ENCODE results near the gene SYNDIG1.

SYNDIG1 gene

DNA sequence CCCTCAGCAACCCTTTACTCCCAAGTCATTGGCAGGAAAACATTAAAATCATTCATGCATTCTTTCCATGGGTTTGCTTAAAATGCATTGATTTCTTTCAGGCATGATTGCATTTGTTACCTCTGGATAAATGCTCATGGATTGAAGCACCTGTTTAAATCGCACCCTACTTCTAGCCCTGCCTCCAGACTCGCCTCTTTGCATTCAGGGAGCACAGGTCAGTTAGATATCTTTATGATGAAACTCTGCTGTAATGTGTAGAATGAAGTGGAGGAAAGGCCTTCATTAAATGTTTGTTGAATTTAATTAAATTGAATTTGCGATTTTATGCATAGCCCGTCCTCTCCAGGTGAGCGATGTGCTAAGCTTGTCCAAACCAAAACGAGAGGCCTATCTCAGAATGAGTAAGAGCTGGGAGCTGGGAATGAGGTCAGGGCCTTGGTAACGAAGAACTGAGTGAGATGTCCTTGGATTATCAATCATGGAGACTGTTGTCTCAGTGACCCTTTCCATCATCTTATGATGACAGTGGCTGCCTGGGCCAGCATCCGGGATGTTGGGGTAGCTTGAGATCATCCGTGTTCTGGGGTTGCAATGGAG lies 210.1 kb downstream of the SYNDIG1 start:
- no peak for DNase-seq

DNA sequence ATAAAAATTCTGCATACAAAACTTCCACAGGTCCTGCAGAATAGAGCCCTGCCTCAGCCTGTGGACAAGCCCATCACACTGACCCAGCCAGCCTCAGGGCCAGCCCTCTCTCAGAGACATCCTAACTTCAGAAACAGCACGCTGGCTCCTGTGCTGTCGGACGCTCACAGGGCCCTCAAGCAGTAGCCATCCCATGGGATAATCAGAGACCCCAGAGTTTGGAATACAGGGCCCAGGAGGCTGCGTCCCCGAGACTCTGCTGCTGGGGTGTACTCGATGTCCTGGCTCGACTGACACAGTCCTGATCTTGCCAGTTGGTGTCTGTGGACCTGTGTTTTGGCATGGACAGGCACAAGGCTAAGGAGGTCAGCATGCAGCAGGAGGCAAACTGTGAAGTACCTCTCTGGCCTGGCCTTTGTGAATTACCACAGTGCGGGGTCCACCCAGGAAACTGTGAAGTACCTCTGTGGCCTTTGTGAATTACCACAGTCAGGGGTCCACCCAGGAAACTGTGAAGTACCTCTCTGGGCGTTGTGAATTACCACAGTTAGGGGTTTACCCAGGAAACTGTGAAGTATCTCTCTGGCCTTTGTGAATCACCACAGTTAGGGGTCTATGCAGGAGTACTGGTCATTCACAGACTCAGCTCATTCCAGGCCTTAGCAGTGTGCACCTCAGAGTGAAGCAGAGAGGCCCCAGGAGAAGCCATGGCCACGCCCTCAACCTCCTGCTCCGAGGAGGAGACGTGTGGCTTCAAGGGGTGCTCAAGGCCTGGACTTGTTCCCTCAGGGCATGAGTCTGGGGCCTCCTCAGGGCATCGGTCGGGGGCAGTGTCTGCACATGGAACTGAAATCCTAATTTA lies 212.4 kb downstream of the SYNDIG1 start:
- DNase-seq: no peak

- DNase-seq: no peak
These were observed 213.1 kb downstream of the SYNDIG1 start for GRCh38 chr20:24682496-24682985.

DNA sequence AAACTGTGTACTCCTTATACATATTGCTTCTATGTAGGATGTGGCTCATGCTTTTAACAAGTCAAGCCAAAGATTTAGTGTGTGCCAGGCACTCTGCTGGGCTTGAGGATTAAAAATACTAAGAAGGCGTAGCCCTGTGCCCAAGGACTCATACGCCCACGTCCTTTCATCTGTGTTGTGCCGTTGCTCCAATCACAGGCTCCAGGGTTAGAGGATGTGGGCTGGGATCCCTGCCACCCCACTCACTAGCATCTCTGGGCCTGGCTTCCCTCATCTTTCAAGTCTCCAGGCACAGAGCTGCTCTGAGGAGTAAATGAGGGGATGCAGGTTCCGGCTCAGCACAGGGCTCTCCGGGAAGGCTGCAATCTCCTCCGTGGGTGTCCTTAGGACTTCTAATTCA lies 214.2 kb downstream of the SYNDIG1 start:
- no peak for DNase-seq

GRCh38 chr20:24684421-24684871 lies 215.0 kb downstream of the SYNDIG1 start:
- DNase-seq: no peak

- no peak for DNase-seq
These were observed 215.7 kb downstream of the SYNDIG1 start for GRCh38 chr20:24684956-24685691.

DNA sequence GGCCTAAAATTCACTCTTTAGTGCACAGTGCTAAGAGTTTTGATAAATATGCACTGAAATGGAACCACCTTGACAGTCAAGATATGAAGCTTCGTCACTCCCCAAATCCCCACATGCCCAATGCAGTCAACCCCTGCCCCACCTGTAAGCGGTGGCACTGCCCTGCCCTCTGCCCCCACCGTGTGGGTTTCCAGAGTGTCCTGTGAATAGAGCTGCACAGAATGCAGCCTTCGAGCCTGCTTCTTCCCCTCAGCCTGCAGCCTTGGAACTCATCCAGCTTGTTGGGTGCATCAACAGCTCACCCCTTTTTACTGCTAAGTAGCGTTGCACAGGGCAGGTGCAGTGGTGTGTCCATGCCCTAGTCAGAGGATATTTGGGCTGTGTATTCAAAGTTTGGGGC lies 216.3 kb downstream of the SYNDIG1 start:
- DNase-seq: no peak

- no peak for DNase-seq
These were observed 216.7 kb downstream of the SYNDIG1 start for GRCh38 chr20:24686156-24686555.

DNA sequence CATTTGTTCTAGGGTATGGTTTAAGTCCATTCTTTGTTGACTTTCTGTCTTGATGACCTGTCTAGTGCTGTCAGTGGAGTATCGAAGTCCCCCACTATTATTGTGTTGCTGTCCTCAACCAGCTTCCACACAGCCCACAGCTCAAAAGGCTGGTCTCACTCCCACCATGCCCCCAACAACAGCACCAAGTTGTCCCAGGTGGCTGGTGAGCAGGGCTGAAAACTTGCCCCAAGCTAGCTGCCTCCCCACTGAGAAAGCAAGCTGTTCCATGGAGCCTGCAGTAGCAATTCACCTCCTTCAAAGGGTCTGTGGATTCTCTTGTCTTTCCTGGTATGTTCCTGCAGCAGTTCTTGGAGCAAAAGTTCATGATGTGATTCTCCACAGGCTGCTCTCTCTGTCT lies 221.0 kb downstream of the SYNDIG1 start:
- no peak for DNase-seq

- no peak for DNase-seq
These were observed 222.5 kb downstream of the SYNDIG1 start for GRCh38 chr20:24691901-24692351.

DNA sequence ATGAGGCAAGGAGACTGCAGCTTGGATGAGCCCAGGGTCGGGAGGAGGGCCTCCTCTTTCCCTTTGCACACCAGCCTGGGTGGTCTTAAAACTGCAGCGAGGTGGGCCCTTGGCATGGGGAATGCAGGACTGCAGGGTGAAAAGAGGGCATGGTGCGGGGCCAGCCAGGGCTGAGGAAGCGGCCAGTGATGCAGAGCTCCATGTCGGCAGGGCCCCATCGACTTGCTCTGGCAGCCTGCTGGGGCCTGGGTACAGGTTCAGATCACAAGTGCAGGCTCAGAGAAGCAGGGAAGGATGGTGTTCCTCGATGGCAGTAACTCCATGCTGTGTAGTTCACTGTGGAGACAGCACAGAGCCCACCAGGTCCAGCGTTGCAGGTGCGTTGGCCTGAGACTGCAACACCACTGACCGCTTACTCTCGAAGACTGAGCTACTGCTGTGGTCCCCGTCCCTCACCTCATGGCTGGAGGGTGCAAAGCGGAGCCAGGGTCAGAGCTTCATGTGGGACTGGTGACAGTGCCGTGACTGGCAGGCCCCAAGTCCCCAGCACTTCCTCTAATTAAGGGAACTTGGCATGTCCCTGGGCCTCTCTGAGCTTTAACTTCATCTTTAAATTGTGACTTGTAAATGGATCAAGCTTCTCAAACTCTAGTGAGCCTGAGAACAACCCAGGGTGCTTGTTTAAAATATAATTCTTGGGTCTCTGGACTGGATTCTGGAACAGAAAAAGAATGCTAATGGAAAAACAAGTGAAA lies 223.2 kb downstream of the SYNDIG1 start:
- no peak for DNase-seq

- no peak for DNase-seq
These were observed 224.2 kb downstream of the SYNDIG1 start for GRCh38 chr20:24693466-24694156.

GRCh38 chr20:24694157-24694726 lies 224.8 kb downstream of the SYNDIG1 start:
- DNase-seq: no peak

GRCh38 chr20:24694727-24695528 lies 225.5 kb downstream of the SYNDIG1 start:
- no peak for DNase-seq

- no peak for DNase-seq
These were observed 226.2 kb downstream of the SYNDIG1 start for GRCh38 chr20:24695529-24696225.

- no peak for DNase-seq
These were observed 227.0 kb downstream of the SYNDIG1 start for GRCh38 chr20:24696396-24696795.

DNA sequence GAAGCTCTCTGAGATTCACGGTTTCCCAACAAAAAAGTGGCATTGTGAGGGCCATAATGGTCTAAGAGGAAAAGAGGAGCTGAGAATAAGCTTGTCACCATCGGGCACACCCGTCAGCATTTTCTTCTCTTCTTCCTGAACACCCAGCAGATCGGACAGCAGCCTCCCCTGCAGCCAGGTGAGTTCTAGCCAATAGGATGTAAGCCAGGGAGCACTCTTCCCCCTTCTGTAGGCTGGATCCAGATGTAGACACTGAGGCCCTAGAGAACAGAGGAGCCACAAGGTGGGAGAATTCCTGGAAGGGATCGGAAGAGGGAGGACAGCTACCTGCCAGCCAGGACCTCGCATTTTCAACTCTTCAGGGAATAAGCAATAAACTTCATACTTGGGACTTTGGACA lies 228.0 kb downstream of the SYNDIG1 start:
- no peak for DNase-seq

GRCh38 chr20:24698189-24698588 lies 228.8 kb downstream of the SYNDIG1 start:
- no peak for DNase-seq

DNA sequence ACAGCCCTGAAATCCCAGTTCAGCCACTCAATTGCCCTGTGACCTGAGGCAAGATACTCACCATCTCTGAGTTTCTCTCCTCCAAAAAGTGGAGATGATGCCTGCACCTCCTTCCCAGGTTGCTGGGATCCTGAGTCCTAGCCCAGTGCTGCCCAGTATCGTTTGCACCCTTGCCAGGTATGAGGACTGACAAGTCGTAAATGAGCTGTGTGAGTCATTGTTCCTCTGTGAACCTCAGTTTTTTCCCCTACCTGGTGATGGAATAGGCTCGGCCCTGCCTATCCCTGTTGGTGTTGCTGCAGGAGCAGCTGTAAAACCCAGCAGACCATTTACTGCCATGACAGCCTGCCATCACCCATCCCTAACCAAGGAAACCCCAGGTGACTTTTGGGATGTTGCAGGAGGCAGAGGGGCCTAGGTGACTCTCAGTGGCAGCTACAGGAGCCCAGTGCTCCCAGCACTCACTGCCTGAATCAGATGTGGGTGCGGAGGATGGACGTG lies 229.3 kb downstream of the SYNDIG1 start:
- DNase-seq: no peak

Measured in CD4-positive, alpha-beta T cell treated with Interferon gamma for 1 hour (primary cell).